HepG2 (cell line): Measurements from ENCODE around the gene CRHR1. TPM values are rescaled to one million over a fixed set of nuclear protein-coding genes. Genes with fewer than 3 reads are reported as not detected.

Source experiments
- ATAC-seq: fragments of 200-7000 bp; cut with Tn5 transposase; 3 replicates; pipeline ENCODE4 v1.9.1; 2020; ENCODE audit warnings: mild to moderate bottlenecking, moderate library complexity
- BruUV-seq: library from RNA; stranded (reverse); fragments of 400-500 nt; replicated peaks from 2 replicates; lab custom pipeline; 2021; lab: Mats Ljungman, UMichigan
- CTCF ChIA-PET: fragments of 300-600 bp; formaldehyde crosslinking; extraction: SDS; loops from one replicate; lab custom pipeline; 2021; ENCODE audit warnings: low total read pairs, inconsistent platforms, low intra/inter-chr PET ratio; lab: Yijun Ruan, JAX
- POLR2A ChIA-PET: fragments of 350-600 bp; sonication (Branson Sonifier 250); formaldehyde crosslinking; loops from one replicate; lab custom pipeline; 2020; ENCODE audit warnings: antibody characterized with exemption, inconsistent platforms; lab: Yijun Ruan, JAX
- DNase-seq: peaks from one replicate; pipeline ENCODE4 v3.0.0-alpha.2; 2015; ENCODE audit warnings: low spot score
- FAIRE-seq: peaks from 3 replicates; lab custom pipeline; 2011; peaks lifted over from hg19 to GRCh38; lab: Jason Lieb, UNC
- H2AFZ ChIP-seq: one replicate; pipeline ENCODE4 v1.6.1; 2011; ENCODE audit warnings: low read length, inconsistent platforms
- H3K27ac ChIP-seq: fragments of 300-600 bp; 3 replicates; pipeline ENCODE4 v1.8.0; 2011; ENCODE audit warnings: mixed run types, mild to moderate bottlenecking, mixed read lengths, low read length, inconsistent platforms; ENCODE audit not compliant: insufficient read depth; ENCODE audit errors: extremely low read length
- H3K27me3 ChIP-seq, 2 experiments: fragments of 200-600 bp in 1 of 2; 2 replicates in 1 of 2; 3 replicates in 1 of 2; pipeline versions ENCODE4 v1.6.0 to v1.8.0; 2011; ENCODE audit warnings: low read length in 2 of 2, mild to moderate bottlenecking in 2 of 2, moderate library complexity in 2 of 2, inconsistent platforms in 1 of 2; ENCODE audit not compliant: insufficient read depth in 2 of 2, control insufficient read depth in 1 of 2
- H3K36me3 ChIP-seq, 2 experiments: fragments of 200-600 bp in 1 of 2; replicated peaks in 1 of 2; 2 replicates in 1 of 2; 3 replicates in 1 of 2; pipeline versions ENCODE4 v1.5.1 to v1.8.0; 2011; ENCODE audit warnings: low read length in 2 of 2, inconsistent platforms in 1 of 2; ENCODE audit not compliant: insufficient read depth in 2 of 2, control insufficient read depth in 1 of 2
- H3K4me1 ChIP-seq: 2 replicates; pipeline ENCODE4 v1.5.1; 2012; ENCODE audit warnings: low read length, inconsistent platforms; ENCODE audit not compliant: insufficient read depth
- H3K4me2 ChIP-seq: 2 replicates; pipeline ENCODE4 v1.6.0; 2011; ENCODE audit warnings: low read depth, low read length, inconsistent platforms
- H3K4me3 ChIP-seq, 3 experiments: fragments of 200-600 bp in 1 of 3; sonication (generic), shearing (Covaris generic) in 1 of 3; replicated peaks in 1 of 3; 2 replicates each; pipeline ENCODE4 v1.5.1; 2011 to 2016; ENCODE audit warnings: low read length in 3 of 3, inconsistent platforms in 2 of 3, low read depth in 2 of 3, mild to moderate bottlenecking in 2 of 3, control low read depth in 1 of 3, mixed read lengths in 1 of 3; ENCODE audit not compliant: insufficient read depth in 1 of 3
- H3K79me2 ChIP-seq: one replicate; pipeline ENCODE4 v1.6.1; 2011; ENCODE audit warnings: low read length, inconsistent platforms; ENCODE audit not compliant: insufficient read depth
- H3K9ac ChIP-seq: 2 replicates; pipeline ENCODE4 v1.6.0; 2011; ENCODE audit warnings: mild to moderate bottlenecking, low read depth, low read length, inconsistent platforms; ENCODE audit not compliant: insufficient read depth
- H3K9me3 ChIP-seq: 2 replicates; pipeline ENCODE4 v1.5.1; 2012; ENCODE audit warnings: mild to moderate bottlenecking, low read length
- H4K20me1 ChIP-seq: 2 replicates; pipeline ENCODE4 v1.6.0; 2011; ENCODE audit warnings: inconsistent platforms, mild to moderate bottlenecking, low read length, moderate library complexity; ENCODE audit not compliant: insufficient read depth
- GATAD1 ChIP-seq: IDR thresholded peaks from 2 replicates; pipeline ENCODE4 v1.6.1; 2016; ENCODE audit warnings: missing genetic modification reagents, missing compliant biosample characterization
- HNF1B ChIP-seq: sonication (generic); formaldehyde crosslinking; IDR thresholded peaks from 2 replicates; pipeline ENCODE4 v1.5.1; 2020; ENCODE audit warnings: mild to moderate bottlenecking, moderate library complexity, missing genetic modification reagents
- MATR3 ChIP-seq: sonication (generic); formaldehyde crosslinking; IDR thresholded peaks from 2 replicates; pipeline ENCODE4 v1.4.0; 2020; ENCODE audit warnings: missing genetic modification reagents
- MED1 ChIP-seq: sonication (generic); formaldehyde crosslinking; IDR thresholded peaks from 2 replicates; pipeline ENCODE4 v1.4.0; 2020; ENCODE audit warnings: missing genetic modification reagents
- NR3C1 ChIP-seq: sonication (generic); formaldehyde crosslinking; IDR thresholded peaks from 2 replicates; pipeline ENCODE4 v1.4.0; 2020; ENCODE audit warnings: missing genetic modification reagents
- RBM22 ChIP-seq: fragments of 200-400 bp; formaldehyde crosslinking; optimal IDR thresholded peaks from 2 replicates; pipeline ENCODE3; 2017; ENCODE audit warnings: mild to moderate bottlenecking, low read length, moderate library complexity
- SIX1 ChIP-seq: sonication (generic); formaldehyde crosslinking; IDR thresholded peaks from 2 replicates; pipeline ENCODE4 v1.4.0; 2020; ENCODE audit warnings: missing genetic modification reagents, borderline replicate concordance
- ZFP82 ChIP-seq: sonication (generic); formaldehyde crosslinking; IDR thresholded peaks from 2 replicates; pipeline ENCODE4 v1.5.1; 2020; ENCODE audit warnings: mild to moderate bottlenecking, missing genetic modification reagents, borderline replicate concordance
- ZHX1 ChIP-seq: sonication (generic); formaldehyde crosslinking; IDR thresholded peaks from 2 replicates; pipeline ENCODE4 v1.8.1; 2022; ENCODE audit warnings: low read depth, mild to moderate bottlenecking, missing genetic modification reagents
- ZSCAN21 ChIP-seq: sonication (generic); formaldehyde crosslinking; IDR thresholded peaks from 2 replicates; pipeline ENCODE4 v1.8.0; 2022; ENCODE audit warnings: mild to moderate bottlenecking, missing genetic modification reagents, moderate library complexity, borderline replicate concordance
- WGBS: methylation state at CpG from one replicate; pipeline ENCODE4 v1.1.6; 2017; ENCODE audit warnings: low lambda C conversion rate; 5-methylcytosine and 5-hydroxymethylcytosine counted together
- in situ Hi-C: cut with HindIII; loops from 2 replicates; pipeline ENCODE4 v1.10.0; 2017; ENCODE audit warnings: low pct_unique_long_range_greater_than_20kb; ENCODE audit not compliant: extremely low pct_ligation_motif_present
- intact Hi-C: fragments of 100-400 bp; cut with micrococcal nuclease; formaldehyde crosslinking; loops from one replicate; pipeline ENCODE4 v1.10.0; 2022; ENCODE audit not compliant: unreplicated experiment
- polyA plus RNA-seq, 8 experiments: library from polyadenylated mRNA; depleted of rRNA in 3 of 8; stranded (reverse) in 7 of 8; unstranded in 1 of 8; fragments of >200 nt; fragmentation: Illumina TruSeq in 4 of 8; extraction: Trizol in 4 of 8; gene quantifications; 2 replicates each; pipeline versions ENCODE4 v1.2.1 to v1.2.3, GENCODE V29; 2011 to 2016; ENCODE audit warnings: low read depth in 4 of 8, missing spikeins in 1 of 8, mixed read lengths in 1 of 8; ENCODE audit not compliant: insufficient read depth in 1 of 8
- total RNA-seq, 5 experiments: library from RNA; depleted of rRNA; stranded (reverse); fragments of >200 nt; fragmentation: Illumina TruSeq; extraction: Trizol; gene quantifications; 2 replicates each; pipeline ENCODE4 v1.2.3, GENCODE V29; 2016; ENCODE audit warnings: low read depth in 1 of 5
- TF ChIP-seq, protein P1 (sequence below): sonication (generic); formaldehyde crosslinking; IDR thresholded peaks from 2 replicates; pipeline ENCODE4 v1.8.1; 2023; ENCODE audit warnings: mild to moderate bottlenecking, moderate library complexity, missing genetic modification reagents
- TF ChIP-seq, protein P2 (sequence below): sonication (generic); formaldehyde crosslinking; IDR thresholded peaks from 2 replicates; pipeline ENCODE4 v1.4.0; 2020; ENCODE audit warnings: mild to moderate bottlenecking, missing genetic modification reagents, borderline replicate concordance
- TF ChIP-seq, protein P3 (sequence below): IDR thresholded peaks from 2 replicates; pipeline ENCODE4 v1.4.0; 2020; ENCODE audit warnings: mild to moderate bottlenecking, missing genetic modification reagents

The CRHR1 gene
- total and polyA plus RNA-seq, 2 of the 13 experiments (the other 11 are each of a cell fraction or from before 2014, with no cell fraction given), result not detected

DNA sequence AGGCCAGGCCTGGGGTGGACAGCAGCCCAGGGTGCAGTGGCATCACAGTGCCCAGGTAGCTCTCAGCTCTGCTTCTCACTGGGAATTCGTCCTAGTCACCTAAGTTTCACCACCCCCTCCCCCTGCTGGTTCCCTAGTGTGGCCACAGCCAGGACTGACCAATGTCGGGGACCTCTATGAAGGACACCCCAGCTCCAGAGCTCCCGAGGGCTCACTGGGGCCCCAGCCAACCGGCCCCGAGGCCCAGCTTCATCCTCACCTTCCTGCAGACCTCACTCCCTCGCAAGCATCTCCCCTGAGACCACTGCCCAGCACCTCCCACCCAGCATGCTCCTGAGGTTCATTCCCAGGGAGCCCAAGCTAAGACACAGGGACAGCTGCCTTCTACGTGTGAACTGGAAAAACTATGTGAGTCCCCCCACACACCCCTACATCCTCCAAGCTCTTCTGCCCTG is 65.4 kb downstream of the CRHR1 start:
- in situ Hi-C loops, result no loop called here
- H3K4me2 ChIP-seq, result no peak overlapping the region
- ATAC-seq (no peak), FAIRE-seq (no peak), DNase-seq (no peak)
- no peaks in the 10 kb centered on the region for H3K9me3 ChIP-seq
- intact Hi-C loops, result no loop called here
- no peak overlapping the region for H3K27ac ChIP-seq
- no peaks in the 10 kb centered on the region for H4K20me1 ChIP-seq
- H3K36me3 ChIP-seq, result no peaks in the 10 kb centered on the region
- CTCF ChIA-PET, result interaction anchor here (0.8 kb wide), 1 partner anchor 209 kb away, joined by 3 read pairs; no protein-coding TSS in a partner anchor
- WGBS, result 10% methylated on average over 6 of the region's 7 CpGs
- H2AFZ ChIP-seq, result no peak overlapping the region
- H3K9ac ChIP-seq, result no peak overlapping the region
- H3K27me3 ChIP-seq, result peaks cover 13 to 74% of the 10 kb centered on the region in 2 experiments; a peak in 3 of 5 replicates
- no TSS peak for BruUV-seq
- no peaks in the 10 kb centered on the region for H3K79me2 ChIP-seq
- no peak overlapping the region for H3K4me3 ChIP-seq
- no peaks in the 10 kb centered on the region for H3K4me1 ChIP-seq
- POLR2A ChIA-PET, result no interaction called here
- TF ChIP-seq GATAD1 (no peak), ZSCAN21 (no peak), ZHX1 (no peak), HNF1B (no peak), RBM22 (no peak), MED1 (CRISPR knock-in tag) (no peak), SIX1 (CRISPR knock-in tag) (no peak), MATR3 (CRISPR knock-in tag) (no peak), NR3C1 (no peak), ZFP82 (CRISPR knock-in tag) (no peak)
- TF ChIP-seq, protein P1, sequence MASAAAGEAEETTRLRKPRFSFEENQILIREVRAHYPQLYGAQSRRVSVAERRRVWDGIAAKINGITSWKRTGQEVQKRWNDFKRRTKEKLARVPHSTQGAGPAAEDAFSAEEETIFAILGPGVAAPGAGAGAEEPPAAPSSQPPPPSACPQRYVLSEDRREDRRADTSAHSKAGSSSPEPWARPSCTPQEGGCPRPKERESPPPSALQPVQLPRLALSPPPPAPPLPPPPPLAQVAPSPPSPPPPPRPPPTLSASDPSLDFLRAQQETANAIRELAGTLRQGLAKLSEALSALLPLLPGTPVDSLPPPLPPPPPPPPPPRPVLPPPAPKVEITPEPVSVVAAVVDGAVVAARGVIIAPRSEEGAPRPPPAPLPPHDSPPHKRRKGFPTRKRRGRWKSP (CRISPR knock-in tag), result no peak
- TF ChIP-seq, protein P2, sequence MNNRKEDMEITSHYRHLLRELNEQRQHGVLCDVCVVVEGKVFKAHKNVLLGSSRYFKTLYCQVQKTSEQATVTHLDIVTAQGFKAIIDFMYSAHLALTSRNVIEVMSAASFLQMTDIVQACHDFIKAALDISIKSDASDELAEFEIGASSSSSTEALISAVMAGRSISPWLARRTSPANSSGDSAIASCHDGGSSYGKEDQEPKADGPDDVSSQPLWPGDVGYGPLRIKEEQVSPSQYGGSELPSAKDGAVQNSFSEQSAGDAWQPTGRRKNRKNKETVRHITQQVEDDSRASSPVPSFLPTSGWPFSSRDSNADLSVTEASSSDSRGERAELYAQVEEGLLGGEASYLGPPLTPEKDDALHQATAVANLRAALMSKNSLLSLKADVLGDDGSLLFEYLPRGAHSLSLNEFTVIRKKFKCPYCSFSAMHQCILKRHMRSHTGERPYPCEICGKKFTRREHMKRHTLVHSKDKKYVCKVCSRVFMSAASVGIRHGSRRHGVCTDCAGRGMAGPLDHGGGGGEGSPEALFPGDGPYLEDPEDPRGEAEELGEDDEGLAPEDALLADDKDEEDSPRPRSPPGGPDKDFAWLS (CRISPR knock-in tag), result no peak
- TF ChIP-seq, protein P3, sequence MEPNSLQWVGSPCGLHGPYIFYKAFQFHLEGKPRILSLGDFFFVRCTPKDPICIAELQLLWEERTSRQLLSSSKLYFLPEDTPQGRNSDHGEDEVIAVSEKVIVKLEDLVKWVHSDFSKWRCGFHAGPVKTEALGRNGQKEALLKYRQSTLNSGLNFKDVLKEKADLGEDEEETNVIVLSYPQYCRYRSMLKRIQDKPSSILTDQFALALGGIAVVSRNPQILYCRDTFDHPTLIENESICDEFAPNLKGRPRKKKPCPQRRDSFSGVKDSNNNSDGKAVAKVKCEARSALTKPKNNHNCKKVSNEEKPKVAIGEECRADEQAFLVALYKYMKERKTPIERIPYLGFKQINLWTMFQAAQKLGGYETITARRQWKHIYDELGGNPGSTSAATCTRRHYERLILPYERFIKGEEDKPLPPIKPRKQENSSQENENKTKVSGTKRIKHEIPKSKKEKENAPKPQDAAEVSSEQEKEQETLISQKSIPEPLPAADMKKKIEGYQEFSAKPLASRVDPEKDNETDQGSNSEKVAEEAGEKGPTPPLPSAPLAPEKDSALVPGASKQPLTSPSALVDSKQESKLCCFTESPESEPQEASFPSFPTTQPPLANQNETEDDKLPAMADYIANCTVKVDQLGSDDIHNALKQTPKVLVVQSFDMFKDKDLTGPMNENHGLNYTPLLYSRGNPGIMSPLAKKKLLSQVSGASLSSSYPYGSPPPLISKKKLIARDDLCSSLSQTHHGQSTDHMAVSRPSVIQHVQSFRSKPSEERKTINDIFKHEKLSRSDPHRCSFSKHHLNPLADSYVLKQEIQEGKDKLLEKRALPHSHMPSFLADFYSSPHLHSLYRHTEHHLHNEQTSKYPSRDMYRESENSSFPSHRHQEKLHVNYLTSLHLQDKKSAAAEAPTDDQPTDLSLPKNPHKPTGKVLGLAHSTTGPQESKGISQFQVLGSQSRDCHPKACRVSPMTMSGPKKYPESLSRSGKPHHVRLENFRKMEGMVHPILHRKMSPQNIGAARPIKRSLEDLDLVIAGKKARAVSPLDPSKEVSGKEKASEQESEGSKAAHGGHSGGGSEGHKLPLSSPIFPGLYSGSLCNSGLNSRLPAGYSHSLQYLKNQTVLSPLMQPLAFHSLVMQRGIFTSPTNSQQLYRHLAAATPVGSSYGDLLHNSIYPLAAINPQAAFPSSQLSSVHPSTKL (CRISPR knock-in tag), result no peak
